ENCODE results near the gene LIN52.

DNA sequence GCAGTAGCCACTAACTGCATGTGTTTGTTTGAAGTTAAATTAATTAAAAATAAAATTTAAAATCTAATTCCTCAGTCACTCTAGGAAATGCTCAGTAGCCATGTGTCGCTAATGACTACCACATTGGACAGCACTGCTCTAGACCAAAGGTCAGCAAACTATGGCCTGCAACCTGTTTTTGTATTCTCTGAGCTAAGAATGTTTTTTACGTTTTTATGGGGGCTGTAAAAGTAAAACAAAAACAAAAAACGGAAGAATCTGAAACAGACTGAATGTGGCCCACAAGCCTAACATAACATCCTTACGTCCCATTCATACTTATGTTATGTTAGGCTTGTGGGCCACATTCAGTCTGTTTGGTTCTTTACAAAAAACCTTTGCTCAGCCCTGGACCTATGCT, 57.8 kb downstream of the LIN52 start:
- TF ChIP-seq POLR2AphosphoS5 (IDR thresholded peaks at IDR 0.05; ENCODE audit: low read depth, low read length) = no peak
- TF ChIP-seq TAF1 (IDR thresholded peaks at IDR 0.05; ENCODE audit: borderline replicate concordance, insufficient read depth, low read length) = no peak
